ENCODE data around the gene KIAA1217.

KIAA1217 gene

GRCh38 chr10:24208661-24209431 lies at the start of gene KIAA1217:
Gene KIAA1217 (plus strand): TSS chr10:24209138. CDS start chr10:24209194, 56 bp downstream.
- no peak for DNase-seq

- DNase-seq, result no peak
Observed at GRCh38 chr10:24162206-24162985, 46.5 kb upstream of the KIAA1217 start.

GRCh38 chr10:24163485-24163884 lies 45.5 kb upstream of the KIAA1217 start:
- DNase-seq, result no peak

- DNase-seq, result no peak
Observed at GRCh38 chr10:24168258-24169170, 40.4 kb upstream of the KIAA1217 start.

- DNase-seq, result no peak
Observed at GRCh38 chr10:24170199-24170598, 38.7 kb upstream of the KIAA1217 start.

GRCh38 chr10:24172909-24173308 lies 36.0 kb upstream of the KIAA1217 start:
- DNase-seq, result no peak

GRCh38 chr10:24174014-24174413 lies 34.9 kb upstream of the KIAA1217 start:
- DNase-seq, result no peak

- no peak for DNase-seq
Observed at GRCh38 chr10:24176658-24177057, 32.3 kb upstream of the KIAA1217 start.

- no peak for DNase-seq
Observed at GRCh38 chr10:24177636-24178035, 31.3 kb upstream of the KIAA1217 start.

- DNase-seq, result no peak
Observed at GRCh38 chr10:24180891-24181290, 28.0 kb upstream of the KIAA1217 start.

GRCh38 chr10:24184455-24184854 lies 24.5 kb upstream of the KIAA1217 start:
- DNase-seq, result no peak

GRCh38 chr10:24193330-24193729 lies 15.6 kb upstream of the KIAA1217 start:
- DNase-seq, result no peak

- DNase-seq, result no peak
Observed at GRCh38 chr10:24197263-24197662, 11.7 kb upstream of the KIAA1217 start.

GRCh38 chr10:24201503-24202180 lies 7.3 kb upstream of the KIAA1217 start:
- no peak for DNase-seq

- no peak for DNase-seq
Observed at GRCh38 chr10:24202181-24202570, 6.8 kb upstream of the KIAA1217 start.

GRCh38 chr10:24205821-24206220 lies 3.1 kb upstream of the KIAA1217 start:
- no peak for DNase-seq

GRCh38 chr10:24206334-24206733 lies 2.6 kb upstream of the KIAA1217 start:
- DNase-seq, result no peak

GRCh38 chr10:24206926-24207325 lies 2.0 kb upstream of the KIAA1217 start:
- DNase-seq, result no peak

GRCh38 chr10:24207341-24207740 lies 1.6 kb upstream of the KIAA1217 start:
- no peak for DNase-seq

GRCh38 chr10:24207781-24208611 lies 942 bp upstream of the KIAA1217 start:
- DNase-seq, result no peak

GRCh38 chr10:24209432-24209771 lies 464 bp downstream of the KIAA1217 start:
- DNase-seq, result no peak
